ENCODE measurements around the gene ARIH2.
A peak's percentile ranks its signal among the peaks of the same experiment; 100 is the strongest.
"Not testable (repeated sequence)": the region's sequence is repeated elsewhere in the genome, so short reads cannot be mapped to it uniquely, and the experiment has no call there.

Gene ARIH2

GRCh38 chr3:48918388-48919214 is at the start of gene ARIH2:
Gene ARIH2 (plus strand): TSS chr3:48918842. CDS start chr3:48927559, 8,717 bp downstream.
- DNase-seq (ENCODE audit: low read depth in 2 of 2, low spot score in 1 of 2) = peak; percentile 73 to 78

GRCh38 chr3:48877671-48878070 is 41.0 kb upstream of the ARIH2 start:
- no peak for DNase-seq (ENCODE audit: low read depth in 2 of 2, low spot score in 1 of 2)

- DNase-seq (ENCODE audit: low read depth in 2 of 2, low spot score in 1 of 2) = no peak
Observed at GRCh38 chr3:48879307-48879993, 39.2 kb upstream of the ARIH2 start.

- no peak for DNase-seq (ENCODE audit: low read depth in 2 of 2, low spot score in 1 of 2)
Observed at GRCh38 chr3:48879994-48880377, 38.7 kb upstream of the ARIH2 start.

GRCh38 chr3:48881006-48881405 is 37.6 kb upstream of the ARIH2 start:
- DNase-seq (ENCODE audit: low read depth in 2 of 2, low spot score in 1 of 2) = no peak

- DNase-seq (ENCODE audit: low read depth in 2 of 2, low spot score in 1 of 2) = no peak
Observed at GRCh38 chr3:48881652-48882114, 37.0 kb upstream of the ARIH2 start.

- DNase-seq (ENCODE audit: low read depth in 2 of 2, low spot score in 1 of 2) = no peak
Observed at GRCh38 chr3:48885753-48886152, 32.9 kb upstream of the ARIH2 start.

- no peak for DNase-seq (ENCODE audit: low read depth in 2 of 2, low spot score in 1 of 2)
Observed at GRCh38 chr3:48891606-48892005, 27.0 kb upstream of the ARIH2 start.

GRCh38 chr3:48894516-48894915 is 24.1 kb upstream of the ARIH2 start:
- DNase-seq (ENCODE audit: low read depth in 2 of 2, low spot score in 1 of 2) = no peak

GRCh38 chr3:48896936-48897335 is 21.7 kb upstream of the ARIH2 start:
- DNase-seq (ENCODE audit: low read depth in 2 of 2, low spot score in 1 of 2) = no peak

GRCh38 chr3:48897460-48898376 is 20.9 kb upstream of the ARIH2 start:
- no peak for DNase-seq (ENCODE audit: low read depth in 2 of 2, low spot score in 1 of 2)

- DNase-seq (ENCODE audit: low read depth in 2 of 2, low spot score in 1 of 2) = peak; percentile 65 to 80
Observed at GRCh38 chr3:48898383-48899234, 20.0 kb upstream of the ARIH2 start, which contains the start of gene SLC25A20. Gene SLC25A20 (minus strand): TSS chr3:48898882. CDS start chr3:48898794, 88 bp downstream.

GRCh38 chr3:48899273-48899672 is 19.4 kb upstream of the ARIH2 start:
- peak in 1 of 2 donors; percentile 6 for DNase-seq (ENCODE audit: low read depth in 2 of 2, low spot score in 1 of 2)

GRCh38 chr3:48907026-48907425 is 11.6 kb upstream of the ARIH2 start:
- DNase-seq (ENCODE audit: low read depth in 2 of 2, low spot score in 1 of 2) = not testable (repeated sequence)

- no peak for DNase-seq (ENCODE audit: low read depth in 2 of 2, low spot score in 1 of 2)
Observed at GRCh38 chr3:48915296-48915695, 3.3 kb upstream of the ARIH2 start.

GRCh38 chr3:48919215-48920138 is 835 bp downstream of the ARIH2 start:
- DNase-seq (ENCODE audit: low read depth in 2 of 2, low spot score in 1 of 2) = peak; percentile 12 to 19

- no peak for DNase-seq (ENCODE audit: low read depth in 2 of 2, low spot score in 1 of 2)
Observed at GRCh38 chr3:48926425-48927392, 8.1 kb downstream of the ARIH2 start.

GRCh38 chr3:48927928-48928327 is 9.3 kb downstream of the ARIH2 start:
- no peak for DNase-seq (ENCODE audit: low read depth in 2 of 2, low spot score in 1 of 2)
